Measurements from ENCODE around the gene SETD1A. TPM values are rescaled to one million over a fixed set of nuclear protein-coding genes. Genes with fewer than 3 reads are reported as not detected.

Gene SETD1A
- total RNA-seq, 1 donor from 2014 or later: 8.2 TPM

- ATAC-seq: no peak
These were observed 67.8 kb downstream of the SETD1A start for GRCh38 chr16:31025339-31025738.

DNA sequence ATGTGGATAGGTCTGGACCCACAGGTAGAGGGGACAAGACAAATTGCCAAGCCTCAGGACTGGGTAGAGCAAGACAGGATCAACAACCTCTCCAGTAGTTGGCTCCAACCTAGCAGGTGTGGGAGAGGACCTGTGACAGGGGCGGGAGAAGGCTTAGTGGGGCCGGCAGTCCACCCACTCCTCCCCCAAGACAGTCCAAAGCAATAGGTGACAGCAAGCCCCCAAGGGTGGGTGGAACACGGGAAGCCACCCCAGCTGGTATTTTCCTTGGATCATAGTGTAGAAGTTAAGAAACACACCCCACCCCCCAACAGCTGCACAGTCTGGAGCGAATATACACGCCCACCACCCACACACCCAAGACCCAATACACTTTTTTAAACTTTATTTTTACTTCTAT lies 71.7 kb downstream of the SETD1A start:
- no peak for ATAC-seq

DNA sequence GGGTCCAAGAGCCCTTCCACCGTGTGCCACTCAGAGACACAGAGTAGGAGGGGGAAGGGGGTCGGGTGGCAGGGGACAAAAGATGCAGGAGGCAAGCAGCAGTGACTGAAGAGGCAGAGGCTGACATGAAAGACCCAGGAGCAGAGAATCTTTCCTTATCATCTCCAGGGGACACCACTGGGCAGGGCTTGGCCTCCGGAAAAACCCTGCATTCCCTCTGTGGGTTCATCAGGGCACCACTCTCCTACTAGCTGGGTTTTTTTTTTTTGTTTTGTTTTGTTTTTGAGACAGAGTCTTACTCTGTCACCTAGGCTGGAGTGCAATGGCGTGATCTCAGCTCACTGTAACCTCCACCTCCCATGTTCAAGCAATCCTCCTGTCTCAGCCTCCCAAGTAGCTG lies 73.7 kb downstream of the SETD1A start:
- no peak for ATAC-seq

- ATAC-seq: peak; percentile 92
These were observed 75.5 kb downstream of the SETD1A start, which contains the start of gene STX4 for GRCh38 chr16:31032736-31033708. Gene STX4, plus strand, starts transcription at chr16:31033558. Its CDS starts 248 bp downstream, at chr16:31033806.

GRCh38 chr16:31033709-31034492 lies 76.3 kb downstream of the SETD1A start:
- peak; percentile 74 for ATAC-seq

Other genes starting within 250 kb of the SETD1A start
- 16.9 TPM for gene PHKG2, start 209.3 kb upstream of the SETD1A start, total RNA-seq
- 2.2 TPM for gene CFAP119, start 195.7 kb upstream of the SETD1A start, total RNA-seq
- 56.8 TPM for gene RNF40, start 195.4 kb upstream of the SETD1A start, total RNA-seq
- 4.7 TPM for gene ZNF629, start 170.5 kb upstream of the SETD1A start, total RNA-seq
- gene BCL7C, start 63.7 kb upstream of the SETD1A start, total RNA-seq: 30.5 TPM
- gene CTF1, start 61.1 kb upstream of the SETD1A start, total RNA-seq: 2.3 TPM
- gene FBXL19, start 34.2 kb upstream of the SETD1A start, total RNA-seq: 19.2 TPM
- gene ORAI3, start 8.7 kb upstream of the SETD1A start, total RNA-seq: 9.8 TPM
- 14.5 TPM for gene HSD3B7, start 27.5 kb downstream of the SETD1A start, total RNA-seq
- 0.80 TPM for gene STX1B, start 52.9 kb downstream of the SETD1A start, total RNA-seq
- gene STX4, start 75.8 kb downstream of the SETD1A start, total RNA-seq: 42.8 TPM
- gene ZNF668, start 116.5 kb downstream of the SETD1A start, total RNA-seq: 5.3 TPM
- gene ZNF646, start 116.7 kb downstream of the SETD1A start, total RNA-seq: 9.0 TPM
- 0.48 TPM for gene PRSS53, start 131.2 kb downstream of the SETD1A start, total RNA-seq
- gene VKORC1, start 137.0 kb downstream of the SETD1A start, total RNA-seq: 22.3 TPM
- 21.5 TPM for gene BCKDK, start 150.6 kb downstream of the SETD1A start, total RNA-seq
- 25.5 TPM for gene KAT8, start 159.9 kb downstream of the SETD1A start, total RNA-seq
- gene PRSS8, start 178.0 kb downstream of the SETD1A start, total RNA-seq: 59.3 TPM
- 1.5 TPM for gene PRSS36, start 192.3 kb downstream of the SETD1A start, total RNA-seq
- 127 TPM for gene FUS, start 222.4 kb downstream of the SETD1A start, total RNA-seq
- 75.6 TPM for gene PYCARD, start 245.0 kb downstream of the SETD1A start, total RNA-seq